Liver (tissue), 9 donors: ENCODE measurements around the gene GEMIN5. TPM values are rescaled to one million over a fixed set of nuclear protein-coding genes. Genes with fewer than 3 reads are reported as not detected.

Experiments
- DNase-seq: peaks from one replicate; pipeline ENCODE4 v3.0.0-alpha.2; 2017; ENCODE audit warnings: low spot score
- H3K27ac ChIP-seq, 2 donors: one replicate each; pipeline ENCODE4 v1.7.0; 2013; ENCODE audit warnings: inconsistent platforms in 2 of 2, low read length in 2 of 2, control low read depth in 1 of 2, low read depth in 1 of 2, mild to moderate bottlenecking in 1 of 2
- H3K27me3 ChIP-seq, 4 donors: one replicate each; pipeline versions ENCODE4 v1.6.1 to v1.7.0; 2013; ENCODE audit warnings: low read length in 3 of 4, inconsistent platforms in 1 of 4, mild to moderate bottlenecking in 1 of 4, moderate library complexity in 1 of 4; ENCODE audit not compliant: control insufficient read depth in 4 of 4, insufficient read depth in 4 of 4
- H3K36me3 ChIP-seq, 4 donors: one replicate each; pipeline versions ENCODE4 v1.6.1 to v1.7.0; 2013; ENCODE audit warnings: low read length in 3 of 4, mild to moderate bottlenecking in 3 of 4, low read depth in 1 of 4, moderate library complexity in 1 of 4; ENCODE audit not compliant: control insufficient read depth in 4 of 4, insufficient read depth in 3 of 4
- H3K4me1 ChIP-seq, 4 donors: one replicate each; pipeline versions ENCODE4 v1.6.1 to v1.7.0; 2013; ENCODE audit warnings: low read length in 3 of 4, mild to moderate bottlenecking in 3 of 4, moderate library complexity in 1 of 4; ENCODE audit not compliant: control insufficient read depth in 4 of 4, insufficient read depth in 4 of 4
- H3K4me3 ChIP-seq, 3 donors: one replicate each; pipeline versions ENCODE4 v1.6.1 to v1.7.0; 2013; ENCODE audit warnings: low read length in 3 of 3, control low read depth in 1 of 3, low read depth in 1 of 3, mild to moderate bottlenecking in 1 of 3
- H3K9ac ChIP-seq, 2 donors: one replicate each; pipeline ENCODE4 v1.7.0; 2013; ENCODE audit warnings: low read length in 2 of 2, mild to moderate bottlenecking in 2 of 2, moderate library complexity in 2 of 2, control low read depth in 1 of 2, low read depth in 1 of 2
- H3K9me3 ChIP-seq, 4 donors: one replicate each; pipeline versions ENCODE4 v1.6.1 to v1.7.0; 2013; ENCODE audit warnings: low read length in 3 of 4; ENCODE audit not compliant: control insufficient read depth in 4 of 4
- EGR1 ChIP-seq, 2 donors: IDR thresholded peaks; 2 replicates each; pipeline ENCODE4 v1.6.1; 2016 to 2018; ENCODE audit warnings: antibody characterized with exemption in 2 of 2, low read depth in 2 of 2
- FOXA1 ChIP-seq: IDR thresholded peaks from 2 replicates; pipeline ENCODE4 v1.6.1; 2016; ENCODE audit warnings: antibody characterized with exemption
- FOXA2 ChIP-seq: IDR thresholded peaks from 2 replicates; pipeline ENCODE4 v1.6.1; 2016; ENCODE audit warnings: antibody characterized with exemption
- GABPA ChIP-seq, 2 donors: IDR thresholded peaks in 1 of 2; conservative IDR thresholded peaks in 1 of 2; 2 replicates each; pipeline ENCODE4 v1.6.1; 2016; ENCODE audit warnings: antibody characterized with exemption in 2 of 2, mild to moderate bottlenecking in 1 of 2, moderate library complexity in 1 of 2
- HNF4A ChIP-seq, 2 donors: conservative IDR thresholded peaks; 2 replicates each; pipeline ENCODE4 v1.6.1; 2016; ENCODE audit warnings: antibody characterized with exemption in 2 of 2, mild to moderate bottlenecking in 2 of 2
- HNF4G ChIP-seq: IDR thresholded peaks from 2 replicates; pipeline ENCODE4 v1.6.1; 2016; ENCODE audit warnings: antibody characterized with exemption
- JUND ChIP-seq, 2 donors: IDR thresholded peaks; 2 replicates each; pipeline ENCODE4 v1.6.1; 2016; ENCODE audit warnings: antibody characterized with exemption in 2 of 2
- NR2F2 ChIP-seq: IDR thresholded peaks from 2 replicates; pipeline ENCODE4 v1.6.1; 2016; ENCODE audit warnings: antibody characterized with exemption
- RAD21 ChIP-seq, 2 donors: IDR thresholded peaks; 2 replicates each; pipeline ENCODE4 v1.6.1; 2016; ENCODE audit warnings: antibody characterized with exemption in 2 of 2, mild to moderate bottlenecking in 2 of 2
- RXRA ChIP-seq, 2 donors: IDR thresholded peaks; 2 replicates each; pipeline ENCODE4 v1.6.1; 2017 to 2018; ENCODE audit warnings: antibody characterized with exemption in 2 of 2, mild to moderate bottlenecking in 1 of 2
- SP1 ChIP-seq: IDR thresholded peaks from 2 replicates; pipeline ENCODE4 v1.6.1; 2018; ENCODE audit warnings: antibody characterized with exemption, mild to moderate bottlenecking
- TAF1 ChIP-seq: conservative IDR thresholded peaks from 2 replicates; pipeline ENCODE4 v1.6.1; 2016; ENCODE audit warnings: antibody characterized with exemption, mild to moderate bottlenecking
- YY1 ChIP-seq: IDR thresholded peaks from 2 replicates; pipeline ENCODE4 v1.6.1; 2016; ENCODE audit warnings: antibody characterized with exemption, mild to moderate bottlenecking
- WGBS: extraction: QIAGEN DNeasy Blood & Tissue Kit; methylation state at CpG from one replicate; pipeline ENCODE4 v1.1.7; 2013; 5-methylcytosine and 5-hydroxymethylcytosine counted together
- polyA plus RNA-seq, 2 donors: library from polyadenylated mRNA; stranded (reverse) in 1 of 2; unstranded in 1 of 2; fragments of 200-250 nt in 1 of 2; fragments of >200 nt in 1 of 2; fragmentation: Nextera tagmentation in 1 of 2; extraction: Ambion mirVana in 1 of 2; gene quantifications; one replicate each; pipeline versions ENCODE4 v1.2.1 to v1.2.3, GENCODE V29; 2013 to 2015
- total RNA-seq, 2 donors: library from RNA; depleted of rRNA; stranded (reverse); fragments of >200 nt; gene quantifications; one replicate each; pipeline ENCODE4 v1.2.3, GENCODE V29; 2014
- TF ChIP-seq, protein P1 (sequence below): IDR thresholded peaks from 2 replicates; pipeline ENCODE4 v1.6.1; 2016; ENCODE audit warnings: antibody characterized with exemption
- TF ChIP-seq, protein P2 (sequence below): IDR thresholded peaks from 2 replicates; pipeline ENCODE4 v1.6.1; 2016; ENCODE audit warnings: antibody characterized with exemption
- TF ChIP-seq, protein P3 (sequence below): IDR thresholded peaks from 2 replicates; pipeline ENCODE4 v1.6.1; 2016; ENCODE audit warnings: antibody characterized with exemption, mild to moderate bottlenecking
- TF ChIP-seq, protein P4 (sequence below): IDR thresholded peaks from 2 replicates; pipeline ENCODE4 v1.6.1; 2016; ENCODE audit warnings: antibody characterized with exemption
- TF ChIP-seq, protein P5 (sequence below): fragments of 150-350 bp; IDR thresholded peaks from 2 replicates; pipeline ENCODE4 v1.5.1; 2017; ENCODE audit warnings: improper control_type of control experiment, low read depth, low read length; ENCODE audit not compliant: missing input control
- donor health status: healthy.
- donor health status: healthy.
- donor health status: healthy.
- donor health status: healthy.
- donor health status: healthy.

GEMIN5 gene
- total and polyA plus RNA-seq, 4 donors: 3.0 to 10.3 (median 6.2) TPM

DNA sequence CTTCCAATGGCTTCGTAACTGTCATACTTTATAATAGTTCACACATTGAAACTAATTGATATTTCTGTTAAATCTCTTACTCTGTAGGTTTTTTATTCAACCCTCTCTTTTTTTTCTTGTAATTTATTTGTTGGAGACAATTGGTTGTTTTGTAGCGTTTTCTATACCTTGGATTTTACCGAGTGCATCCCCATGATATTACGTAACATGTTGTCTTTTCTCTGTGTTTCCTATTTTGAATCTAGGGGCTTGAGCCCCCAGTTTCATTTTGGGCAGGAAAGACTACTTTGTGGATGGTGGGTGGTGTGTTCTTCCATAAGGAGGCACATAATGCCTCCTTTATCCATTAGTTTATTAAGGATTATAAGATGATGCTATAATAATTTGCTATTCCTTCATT, 10.3 kb upstream of the GEMIN5 start:
- H3K27ac ChIP-seq: no peak overlapping the region
- peaks cover 0 to 6% (median 0%) of the 10 kb centered on the region in 4 donors for H3K36me3 ChIP-seq
- H3K27me3 ChIP-seq: no peaks in the 10 kb centered on the region
- no peak for DNase-seq
- WGBS: 95% methylated on average over 4 of the region's 4 CpGs
- no peaks in the 10 kb centered on the region for H3K9me3 ChIP-seq
- H3K4me3 ChIP-seq: no peak overlapping the region
- no peak overlapping the region for H3K9ac ChIP-seq
- no peak for TF ChIP-seq HNF4G
- TF ChIP-seq, protein P1, sequence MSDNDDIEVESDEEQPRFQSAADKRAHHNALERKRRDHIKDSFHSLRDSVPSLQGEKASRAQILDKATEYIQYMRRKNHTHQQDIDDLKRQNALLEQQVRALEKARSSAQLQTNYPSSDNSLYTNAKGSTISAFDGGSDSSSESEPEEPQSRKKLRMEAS: no peak
- TF ChIP-seq GABPA (IDR thresholded peaks at IDR 0.05 in 1 of 2, conservative IDR thresholded peaks at IDR 0.05 in 1 of 2): no peak
- TF ChIP-seq JUND (IDR thresholded peaks at IDR 0.05): no peak
- no peak for TF ChIP-seq FOXA1
- TF ChIP-seq, protein P2, sequence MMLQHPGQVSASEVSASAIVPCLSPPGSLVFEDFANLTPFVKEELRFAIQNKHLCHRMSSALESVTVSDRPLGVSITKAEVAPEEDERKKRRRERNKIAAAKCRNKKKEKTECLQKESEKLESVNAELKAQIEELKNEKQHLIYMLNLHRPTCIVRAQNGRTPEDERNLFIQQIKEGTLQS: no peak
- TF ChIP-seq TAF1: no peak
- TF ChIP-seq, protein P3, sequence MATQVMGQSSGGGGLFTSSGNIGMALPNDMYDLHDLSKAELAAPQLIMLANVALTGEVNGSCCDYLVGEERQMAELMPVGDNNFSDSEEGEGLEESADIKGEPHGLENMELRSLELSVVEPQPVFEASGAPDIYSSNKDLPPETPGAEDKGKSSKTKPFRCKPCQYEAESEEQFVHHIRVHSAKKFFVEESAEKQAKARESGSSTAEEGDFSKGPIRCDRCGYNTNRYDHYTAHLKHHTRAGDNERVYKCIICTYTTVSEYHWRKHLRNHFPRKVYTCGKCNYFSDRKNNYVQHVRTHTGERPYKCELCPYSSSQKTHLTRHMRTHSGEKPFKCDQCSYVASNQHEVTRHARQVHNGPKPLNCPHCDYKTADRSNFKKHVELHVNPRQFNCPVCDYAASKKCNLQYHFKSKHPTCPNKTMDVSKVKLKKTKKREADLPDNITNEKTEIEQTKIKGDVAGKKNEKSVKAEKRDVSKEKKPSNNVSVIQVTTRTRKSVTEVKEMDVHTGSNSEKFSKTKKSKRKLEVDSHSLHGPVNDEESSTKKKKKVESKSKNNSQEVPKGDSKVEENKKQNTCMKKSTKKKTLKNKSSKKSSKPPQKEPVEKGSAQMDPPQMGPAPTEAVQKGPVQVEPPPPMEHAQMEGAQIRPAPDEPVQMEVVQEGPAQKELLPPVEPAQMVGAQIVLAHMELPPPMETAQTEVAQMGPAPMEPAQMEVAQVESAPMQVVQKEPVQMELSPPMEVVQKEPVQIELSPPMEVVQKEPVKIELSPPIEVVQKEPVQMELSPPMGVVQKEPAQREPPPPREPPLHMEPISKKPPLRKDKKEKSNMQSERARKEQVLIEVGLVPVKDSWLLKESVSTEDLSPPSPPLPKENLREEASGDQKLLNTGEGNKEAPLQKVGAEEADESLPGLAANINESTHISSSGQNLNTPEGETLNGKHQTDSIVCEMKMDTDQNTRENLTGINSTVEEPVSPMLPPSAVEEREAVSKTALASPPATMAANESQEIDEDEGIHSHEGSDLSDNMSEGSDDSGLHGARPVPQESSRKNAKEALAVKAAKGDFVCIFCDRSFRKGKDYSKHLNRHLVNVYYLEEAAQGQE: no peak
- TF ChIP-seq RXRA (IDR thresholded peaks at IDR 0.05): no peak
- no peak for TF ChIP-seq FOXA2
- TF ChIP-seq SP1: no peak
- TF ChIP-seq YY1: no peak
- no peak for TF ChIP-seq EGR1 (IDR thresholded peaks at IDR 0.05; ENCODE audit: low read depth in 2 of 2)
- no peak for TF ChIP-seq RAD21 (IDR thresholded peaks at IDR 0.05)
- TF ChIP-seq NR2F2: no peak
- TF ChIP-seq, protein P4, sequence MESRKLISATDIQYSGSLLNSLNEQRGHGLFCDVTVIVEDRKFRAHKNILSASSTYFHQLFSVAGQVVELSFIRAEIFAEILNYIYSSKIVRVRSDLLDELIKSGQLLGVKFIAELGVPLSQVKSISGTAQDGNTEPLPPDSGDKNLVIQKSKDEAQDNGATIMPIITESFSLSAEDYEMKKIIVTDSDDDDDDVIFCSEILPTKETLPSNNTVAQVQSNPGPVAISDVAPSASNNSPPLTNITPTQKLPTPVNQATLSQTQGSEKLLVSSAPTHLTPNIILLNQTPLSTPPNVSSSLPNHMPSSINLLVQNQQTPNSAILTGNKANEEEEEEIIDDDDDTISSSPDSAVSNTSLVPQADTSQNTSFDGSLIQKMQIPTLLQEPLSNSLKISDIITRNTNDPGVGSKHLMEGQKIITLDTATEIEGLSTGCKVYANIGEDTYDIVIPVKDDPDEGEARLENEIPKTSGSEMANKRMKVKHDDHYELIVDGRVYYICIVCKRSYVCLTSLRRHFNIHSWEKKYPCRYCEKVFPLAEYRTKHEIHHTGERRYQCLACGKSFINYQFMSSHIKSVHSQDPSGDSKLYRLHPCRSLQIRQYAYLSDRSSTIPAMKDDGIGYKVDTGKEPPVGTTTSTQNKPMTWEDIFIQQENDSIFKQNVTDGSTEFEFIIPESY: no peak
- TF ChIP-seq HNF4A (conservative IDR thresholded peaks at IDR 0.05): no peak
- TF ChIP-seq, protein P5, sequence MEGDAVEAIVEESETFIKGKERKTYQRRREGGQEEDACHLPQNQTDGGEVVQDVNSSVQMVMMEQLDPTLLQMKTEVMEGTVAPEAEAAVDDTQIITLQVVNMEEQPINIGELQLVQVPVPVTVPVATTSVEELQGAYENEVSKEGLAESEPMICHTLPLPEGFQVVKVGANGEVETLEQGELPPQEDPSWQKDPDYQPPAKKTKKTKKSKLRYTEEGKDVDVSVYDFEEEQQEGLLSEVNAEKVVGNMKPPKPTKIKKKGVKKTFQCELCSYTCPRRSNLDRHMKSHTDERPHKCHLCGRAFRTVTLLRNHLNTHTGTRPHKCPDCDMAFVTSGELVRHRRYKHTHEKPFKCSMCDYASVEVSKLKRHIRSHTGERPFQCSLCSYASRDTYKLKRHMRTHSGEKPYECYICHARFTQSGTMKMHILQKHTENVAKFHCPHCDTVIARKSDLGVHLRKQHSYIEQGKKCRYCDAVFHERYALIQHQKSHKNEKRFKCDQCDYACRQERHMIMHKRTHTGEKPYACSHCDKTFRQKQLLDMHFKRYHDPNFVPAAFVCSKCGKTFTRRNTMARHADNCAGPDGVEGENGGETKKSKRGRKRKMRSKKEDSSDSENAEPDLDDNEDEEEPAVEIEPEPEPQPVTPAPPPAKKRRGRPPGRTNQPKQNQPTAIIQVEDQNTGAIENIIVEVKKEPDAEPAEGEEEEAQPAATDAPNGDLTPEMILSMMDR: no peak
- peaks cover 0 to 4% (median 3%) of the 10 kb centered on the region in 4 donors for H3K4me1 ChIP-seq
